Ramos (cell line): ENCODE measurements around the gene OPA3.

Source experiments
- in situ Hi-C: fragments of 300-500 bp; cut with MboI; formaldehyde crosslinking; loops from one replicate; pipeline ENCODE4 v1.14.3; 2022; ENCODE audit warnings: low sequenced_read_pairs; ENCODE audit not compliant: unreplicated experiment

Gene OPA3

DNA sequence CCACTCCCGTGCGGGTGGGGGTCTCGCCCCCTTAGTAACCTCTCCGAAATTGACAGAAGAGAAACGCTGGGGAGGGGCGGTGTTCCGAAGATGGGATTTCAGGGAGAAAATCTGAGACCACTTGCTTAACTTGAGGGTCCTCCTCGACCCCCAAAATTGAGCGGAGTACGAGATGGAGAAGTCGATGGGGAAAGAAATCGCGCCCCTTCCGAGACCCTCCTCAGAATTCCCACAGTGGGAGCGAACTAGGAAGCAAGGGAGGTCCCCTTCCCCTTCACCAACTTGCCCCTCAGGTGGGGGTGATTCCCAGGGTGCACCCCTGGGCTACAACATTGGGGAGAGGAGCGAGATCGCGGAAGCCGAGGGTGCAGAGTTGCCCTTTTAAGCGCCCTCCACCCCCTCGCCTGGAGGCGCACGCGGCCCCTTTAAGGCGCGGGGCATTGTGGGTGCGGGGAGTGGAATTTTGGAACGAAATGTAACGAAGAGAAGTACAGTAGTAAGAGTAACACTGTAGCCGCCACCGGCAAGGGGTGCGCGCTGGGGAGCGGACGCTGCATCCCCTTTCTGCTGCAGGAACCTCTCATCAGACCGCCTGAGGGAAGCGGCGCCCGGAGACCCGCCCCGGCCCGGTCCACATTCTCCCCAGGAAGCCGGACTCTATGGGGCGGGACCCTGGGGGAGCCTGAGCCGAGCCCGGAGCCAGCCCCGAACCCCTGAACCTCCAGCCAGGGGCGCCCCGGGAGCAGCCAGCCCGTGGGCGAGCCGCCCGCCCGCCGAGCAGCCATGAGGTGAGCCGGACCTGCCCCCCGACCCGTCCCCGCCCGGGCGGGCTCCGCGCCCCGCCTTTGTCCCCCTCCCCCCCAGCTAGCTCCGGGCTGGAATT, 77.4 kb downstream of the OPA3 start, which contains the start of gene VASP:
VASP (plus strand) TSS at position 491 of the 883 bp plus-strand sequence; CDS start at position 784, 293 bp downstream.
- in situ Hi-C loops, result no loop called here

DNA sequence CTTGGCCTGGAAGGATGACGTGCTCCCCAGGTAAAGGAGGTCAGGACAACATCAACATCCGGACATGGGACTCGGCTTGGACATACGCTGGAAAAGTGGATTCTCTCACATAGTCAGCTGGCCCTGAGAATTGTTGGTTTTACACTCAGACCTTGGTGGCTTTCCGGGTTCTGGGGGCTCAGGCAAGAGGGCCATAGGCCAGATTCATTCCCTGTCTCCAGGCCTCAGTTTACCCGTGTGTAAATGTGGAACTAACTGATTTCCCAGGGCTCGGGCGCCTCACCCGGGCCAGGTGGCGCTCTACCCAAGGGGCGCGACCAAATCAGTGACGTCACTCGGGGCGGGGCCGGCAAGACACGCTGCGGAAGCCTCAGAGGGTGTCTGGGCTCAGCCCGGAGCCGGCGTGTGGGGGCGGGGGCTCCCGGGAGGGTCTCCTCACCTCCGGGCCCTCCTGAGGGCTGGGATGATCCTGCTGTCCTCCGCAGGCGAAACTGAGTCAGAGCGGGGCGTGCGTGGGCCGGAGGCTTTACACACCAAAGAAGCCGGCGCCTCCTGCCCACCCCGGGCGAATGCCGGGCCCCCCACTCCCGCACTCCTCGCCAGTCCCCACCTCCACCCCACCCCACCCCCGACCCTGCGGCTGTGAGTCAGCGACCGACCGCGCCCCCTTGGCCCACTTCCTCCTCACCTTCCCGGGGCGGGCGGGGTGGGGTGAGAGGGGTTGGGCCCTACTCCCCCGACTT, 78.2 kb downstream of the OPA3 start:
- in situ Hi-C loops, result no loop called here

DNA sequence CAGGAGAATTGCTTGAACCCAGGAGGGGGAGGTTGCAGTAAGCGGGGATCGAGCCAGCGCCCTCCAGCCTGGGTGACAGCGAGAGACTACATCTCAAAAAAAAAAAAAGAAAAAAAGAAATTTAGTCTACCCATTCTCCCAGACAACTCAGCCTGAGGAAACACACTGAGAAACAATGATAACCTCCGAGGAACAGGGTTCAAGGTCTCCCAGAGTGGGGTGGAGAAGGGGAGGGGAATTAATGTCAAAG, 78.7 kb downstream of the OPA3 start:
- in situ Hi-C loops, result no loop called here

DNA sequence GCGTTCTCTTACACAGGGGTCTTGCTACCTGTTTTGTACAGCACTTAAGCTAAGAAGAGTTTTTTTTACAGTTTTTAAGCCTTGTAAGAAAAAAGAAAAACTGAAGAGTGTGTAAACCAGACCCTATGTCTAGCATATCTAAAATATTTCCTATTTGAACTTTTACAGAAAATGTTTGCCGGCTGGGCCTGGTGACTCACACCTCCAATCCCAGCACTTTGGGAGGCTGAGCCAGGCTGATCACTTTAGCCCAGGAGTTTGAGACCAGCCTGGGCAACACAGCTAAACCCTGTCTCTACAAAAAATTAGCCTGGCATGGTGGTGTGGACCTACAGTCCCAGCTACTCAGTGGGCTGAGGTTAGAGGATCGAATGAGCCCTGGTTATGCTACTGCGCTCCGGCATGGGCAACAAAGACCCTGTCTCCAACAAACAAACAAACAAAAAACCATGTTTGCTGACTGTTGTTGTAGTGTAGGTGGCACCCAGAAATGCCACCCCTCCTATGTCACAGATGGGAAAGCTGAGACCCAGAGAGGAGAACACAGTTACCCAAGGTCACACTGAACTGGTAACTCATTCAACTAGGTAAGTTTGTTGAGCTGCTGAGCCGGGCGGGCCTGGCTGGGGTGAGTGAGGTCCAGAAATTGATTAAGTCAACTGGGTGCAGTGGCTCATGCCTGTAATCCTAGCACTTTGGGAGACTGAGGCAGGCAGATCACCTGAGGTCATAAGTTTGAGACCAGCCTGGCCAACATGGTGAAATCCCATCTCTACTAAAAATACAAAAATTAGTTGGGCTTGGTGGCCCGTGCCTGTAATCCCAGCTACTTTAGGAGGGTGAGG, 79.2 kb downstream of the OPA3 start:
- in situ Hi-C loops, result no loop called here

DNA sequence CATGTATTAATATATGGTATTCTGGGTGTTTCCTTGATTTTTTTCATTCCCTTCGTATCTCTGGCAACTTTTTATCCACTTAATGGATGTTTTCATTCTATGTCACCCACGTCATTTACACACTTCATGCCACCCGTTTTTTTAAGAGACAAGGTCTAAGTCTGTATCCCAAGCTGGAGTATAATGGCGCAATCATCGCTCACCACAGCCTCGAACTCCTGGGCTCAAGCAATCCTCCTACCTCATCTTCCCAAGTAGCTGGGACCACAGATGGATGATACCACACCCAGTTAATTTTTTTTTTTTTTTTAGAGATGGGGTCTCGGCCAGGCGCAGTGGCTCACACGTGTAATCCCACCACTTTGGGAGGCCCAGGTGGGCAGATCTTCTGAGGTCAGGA, 80.7 kb downstream of the OPA3 start:
- in situ Hi-C loops, result no loop called here

DNA sequence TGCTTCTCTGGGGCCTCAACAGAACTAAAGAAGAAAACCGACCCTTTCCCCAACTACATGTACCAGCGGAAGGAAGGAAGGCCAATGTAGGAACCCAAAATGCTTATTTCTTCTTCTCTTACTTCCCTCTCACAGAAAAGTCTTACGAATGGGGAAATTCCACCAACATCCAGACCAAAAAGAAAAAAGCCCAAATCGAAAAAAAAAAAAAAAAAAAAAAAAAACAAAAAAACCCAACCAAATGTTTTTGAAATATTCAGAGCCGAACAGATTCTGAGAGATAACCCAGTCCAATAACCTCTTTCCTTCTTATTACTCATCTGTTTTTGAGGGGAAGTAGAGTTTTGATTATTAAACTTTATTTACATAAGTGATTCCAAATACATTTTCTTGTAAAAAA, 82.5 kb downstream of the OPA3 start:
- in situ Hi-C loops, result no loop called here

DNA sequence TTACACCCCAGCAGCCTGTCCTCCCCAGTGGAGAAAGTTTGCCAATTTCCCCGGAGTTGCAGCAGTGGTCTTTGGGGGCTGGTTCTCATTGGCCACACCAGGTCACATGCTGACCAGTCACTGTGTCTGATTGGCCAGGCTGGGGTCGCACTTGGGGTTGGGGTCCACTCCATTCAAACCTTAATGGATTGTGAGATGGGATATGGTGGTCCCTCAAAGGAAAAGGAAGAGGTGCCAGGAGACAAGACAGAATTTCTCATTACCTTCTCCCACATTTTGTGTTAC, 82.9 kb downstream of the OPA3 start:
- in situ Hi-C loops, result no loop called here

DNA sequence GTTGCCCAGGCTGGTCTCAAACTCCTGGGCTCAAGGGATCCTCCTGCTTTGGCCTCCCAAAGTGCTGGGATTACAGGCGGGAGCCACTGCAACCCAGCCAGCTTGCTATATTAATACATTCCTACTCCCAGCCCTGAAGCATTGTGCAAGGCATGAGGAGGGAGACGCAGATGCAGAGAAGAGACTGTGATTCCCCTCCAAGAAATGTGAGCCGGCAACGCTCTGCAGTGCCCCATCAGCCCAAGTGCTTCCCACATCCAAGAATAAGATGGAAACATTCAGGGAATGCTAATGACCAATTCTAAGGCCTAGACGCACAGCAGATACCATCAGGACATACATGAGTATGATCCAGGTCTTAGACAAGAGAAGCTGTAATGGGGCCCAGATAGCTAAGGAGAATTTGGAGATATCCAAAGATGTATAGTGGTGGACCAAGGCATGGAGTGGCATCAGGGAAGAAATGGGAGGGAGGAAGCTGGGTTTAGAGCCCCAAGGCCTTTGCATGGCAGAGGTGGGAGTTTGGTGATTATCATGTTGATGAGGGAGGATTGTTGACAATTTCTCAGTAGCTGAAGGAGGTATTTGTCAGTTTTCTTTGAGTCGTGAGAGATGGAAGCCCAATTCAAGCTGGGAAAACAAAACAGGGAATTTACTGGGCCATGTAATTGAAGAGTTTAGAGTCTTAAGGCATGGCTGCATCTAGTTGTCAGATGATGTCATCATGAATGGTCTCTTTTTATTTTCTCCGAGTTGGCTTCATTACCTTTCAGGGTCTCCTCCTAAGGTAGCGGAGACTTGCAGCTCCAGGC, 83.5 kb downstream of the OPA3 start:
- in situ Hi-C loops, result no loop called here

DNA sequence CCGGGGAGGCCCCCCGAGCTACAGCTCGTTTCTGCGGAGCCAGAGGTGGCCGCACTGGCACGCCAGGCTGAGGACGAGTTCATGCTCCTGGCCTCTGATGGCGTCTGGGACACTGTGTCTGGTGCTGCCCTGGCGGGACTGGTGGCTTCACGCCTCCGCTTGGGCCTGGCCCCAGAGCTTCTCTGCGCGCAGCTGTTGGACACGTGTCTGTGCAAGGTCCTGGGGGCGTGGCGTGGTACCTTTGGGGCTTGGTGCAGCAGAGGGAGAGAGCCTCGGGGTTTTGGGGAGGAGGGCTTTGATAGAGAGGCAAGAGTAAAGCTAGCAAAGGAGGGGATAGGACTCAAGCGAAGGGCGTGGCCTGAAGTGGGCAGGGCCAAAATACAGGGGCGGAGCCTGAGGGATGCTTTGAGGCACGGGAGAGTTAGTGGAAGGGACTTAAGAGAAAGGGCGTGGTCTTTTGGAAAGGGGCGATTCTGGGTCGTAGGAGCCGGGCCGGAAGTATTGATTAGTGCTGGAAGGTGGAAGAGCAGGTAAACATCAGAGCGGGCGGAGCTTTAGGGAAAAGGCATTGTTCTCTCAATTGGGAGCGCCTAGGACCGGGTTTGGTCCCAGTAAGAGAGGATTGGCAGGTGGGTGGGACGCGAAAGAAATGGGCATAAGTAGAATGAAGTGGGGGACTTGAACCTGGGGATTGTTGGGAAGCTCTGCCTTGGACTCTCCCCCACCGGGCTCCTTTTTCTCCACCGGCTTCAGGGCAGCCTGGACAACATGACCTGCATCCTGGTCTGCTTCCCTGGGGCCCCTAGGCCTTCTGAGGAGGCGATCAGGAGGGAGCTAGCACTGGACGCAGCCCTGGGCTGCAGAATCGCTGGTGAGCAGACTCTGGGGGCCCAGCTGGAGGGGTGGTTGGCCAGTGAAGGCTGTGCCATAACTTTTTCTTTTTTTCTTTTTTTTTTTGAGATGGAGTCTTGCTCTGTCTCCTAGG, 85.1 kb downstream of the OPA3 start:
- in situ Hi-C loops, result no loop called here

DNA sequence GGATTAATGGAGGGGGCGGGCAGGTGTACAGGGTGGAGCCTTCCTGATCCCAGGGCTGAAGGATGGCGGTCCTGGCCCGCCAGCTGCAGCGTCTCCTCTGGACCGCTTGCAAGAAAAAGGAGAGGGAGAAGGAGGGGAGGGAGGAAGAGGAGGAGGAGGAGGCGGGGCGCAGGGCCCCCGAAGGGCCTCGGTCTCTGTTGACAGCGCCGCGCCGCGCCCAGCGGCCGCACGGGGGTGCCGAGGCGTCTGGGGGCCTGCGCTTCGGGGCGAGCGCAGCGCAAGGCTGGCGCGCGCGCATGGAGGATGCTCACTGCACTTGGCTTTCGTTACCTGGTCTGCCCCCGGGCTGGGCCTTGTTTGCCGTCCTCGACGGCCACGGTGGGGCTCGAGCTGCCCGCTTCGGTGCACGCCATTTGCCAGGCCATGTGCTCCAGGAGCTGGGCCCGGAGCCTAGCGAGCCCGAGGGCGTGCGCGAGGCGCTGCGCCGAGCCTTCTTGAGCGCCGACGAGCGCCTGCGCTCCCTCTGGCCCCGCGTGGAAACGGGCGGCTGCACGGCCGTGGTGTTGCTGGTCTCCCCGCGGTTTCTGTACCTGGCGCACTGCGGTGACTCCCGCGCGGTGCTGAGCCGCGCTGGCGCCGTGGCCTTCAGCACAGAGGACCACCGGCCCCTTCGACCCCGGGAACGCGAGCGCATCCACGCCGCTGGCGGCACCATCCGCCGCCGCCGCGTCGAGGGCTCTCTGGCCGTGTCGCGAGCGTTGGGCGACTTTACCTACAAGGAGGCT, 86.0 kb downstream of the OPA3 start, which contains the start of gene PPM1N:
PPM1N (plus strand) TSS at position 33 of the 785 bp plus-strand sequence; CDS start at position 63, 30 bp downstream.
- in situ Hi-C loops, result no loop called here

DNA sequence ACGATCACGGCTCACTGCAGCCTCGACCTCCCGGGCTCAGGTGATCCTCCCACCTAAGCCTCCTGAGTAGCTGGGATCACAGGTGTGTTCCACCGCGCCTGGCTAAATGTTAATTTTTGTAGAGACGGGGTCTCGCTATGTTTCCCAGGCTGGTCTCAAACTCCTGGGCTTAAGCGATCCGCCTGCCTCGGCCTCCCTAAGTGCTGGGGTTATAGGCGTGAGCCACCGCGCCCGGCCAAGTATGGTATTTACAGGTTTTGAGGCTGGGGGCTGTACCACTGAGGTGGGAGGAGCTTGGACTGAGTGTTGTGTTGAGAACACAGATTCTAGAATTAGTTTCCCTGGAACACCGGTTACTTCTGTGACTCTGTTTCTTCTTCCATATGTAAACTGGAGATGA, 86.8 kb downstream of the OPA3 start:
- in situ Hi-C loops, result no loop called here

DNA sequence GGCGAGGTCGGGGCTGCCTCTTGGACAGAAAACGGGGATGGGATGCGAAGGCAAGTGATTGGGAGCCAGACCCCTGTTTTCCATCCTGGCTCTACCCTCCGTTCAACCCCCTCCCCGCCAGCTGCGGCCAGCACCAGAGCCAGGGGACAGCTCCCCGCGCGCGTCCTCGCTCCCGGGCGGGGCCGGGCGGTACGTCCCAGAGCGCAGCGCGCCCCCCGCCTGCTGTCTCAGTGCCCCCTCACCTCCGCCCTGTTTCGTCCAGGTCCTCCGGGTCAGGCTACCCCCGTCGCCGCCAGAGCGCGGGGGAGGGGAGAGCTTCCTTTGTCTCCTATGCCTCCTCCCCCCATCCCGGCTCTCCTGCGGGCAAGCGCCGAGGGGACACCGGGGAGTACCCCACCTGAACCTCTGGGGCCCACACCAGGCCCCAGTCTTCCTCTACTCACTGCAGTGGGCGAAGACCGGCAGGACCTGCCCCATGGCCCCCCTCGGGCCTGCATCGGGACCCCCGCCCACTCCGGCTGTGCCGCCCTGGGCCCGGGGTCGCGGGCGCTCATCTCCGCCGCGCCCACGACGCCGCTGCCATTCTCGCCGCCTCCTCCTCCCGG, 88.2 kb downstream of the OPA3 start:
- in situ Hi-C loops, result no loop called here

DNA sequence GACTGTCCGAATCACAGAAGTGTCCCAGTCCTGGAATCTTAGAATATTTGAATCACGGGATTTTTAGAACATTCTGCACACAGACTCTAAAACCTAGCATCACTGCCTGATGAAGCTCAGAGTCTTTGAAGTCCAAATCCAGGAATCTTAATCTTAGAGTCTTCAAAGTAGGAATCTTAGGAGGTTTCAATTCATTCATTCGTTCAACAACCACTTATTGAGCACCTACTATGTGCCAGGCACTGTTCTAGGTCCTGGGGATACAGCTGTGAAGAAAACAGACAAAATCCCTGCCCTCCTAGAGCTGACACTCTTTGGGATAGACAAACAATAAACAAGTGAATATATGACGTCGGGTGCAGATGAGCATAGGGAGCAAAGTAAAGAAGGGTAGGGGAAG, 89.4 kb downstream of the OPA3 start:
- in situ Hi-C loops, result no loop called here

DNA sequence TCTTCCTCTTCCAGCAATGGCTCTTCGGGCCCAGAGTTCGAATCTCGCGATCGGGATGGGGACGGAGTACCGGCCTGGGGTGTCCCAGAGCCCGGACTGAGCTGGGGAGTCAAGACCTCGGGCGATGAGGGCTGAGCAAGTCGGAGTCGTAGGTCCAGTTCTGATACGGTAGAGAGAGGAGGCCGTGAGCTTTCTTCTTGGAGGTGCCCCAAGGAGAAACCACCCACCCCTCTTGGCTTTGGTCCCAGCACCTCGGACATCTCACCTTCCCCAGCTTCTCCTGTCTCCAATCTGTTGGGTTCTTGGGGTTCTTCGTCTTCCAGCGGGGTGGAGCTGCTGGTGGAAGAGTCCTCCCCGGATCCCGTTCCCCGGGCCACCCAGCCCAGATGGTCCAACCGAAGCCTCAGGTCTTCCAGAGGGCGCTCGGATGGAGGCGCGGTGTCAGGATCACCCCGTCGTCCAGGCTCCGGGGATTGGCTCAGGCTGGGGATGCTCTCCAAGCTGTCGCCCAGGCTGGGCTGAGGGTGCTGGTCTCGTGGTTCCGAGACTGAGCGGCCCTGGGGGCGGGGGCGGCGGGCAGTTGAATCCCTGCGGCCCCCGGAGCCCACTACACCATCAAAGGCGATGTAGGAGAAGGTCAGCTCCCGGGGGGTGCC, 90.2 kb downstream of the OPA3 start:
- in situ Hi-C loops, result no loop called here

DNA sequence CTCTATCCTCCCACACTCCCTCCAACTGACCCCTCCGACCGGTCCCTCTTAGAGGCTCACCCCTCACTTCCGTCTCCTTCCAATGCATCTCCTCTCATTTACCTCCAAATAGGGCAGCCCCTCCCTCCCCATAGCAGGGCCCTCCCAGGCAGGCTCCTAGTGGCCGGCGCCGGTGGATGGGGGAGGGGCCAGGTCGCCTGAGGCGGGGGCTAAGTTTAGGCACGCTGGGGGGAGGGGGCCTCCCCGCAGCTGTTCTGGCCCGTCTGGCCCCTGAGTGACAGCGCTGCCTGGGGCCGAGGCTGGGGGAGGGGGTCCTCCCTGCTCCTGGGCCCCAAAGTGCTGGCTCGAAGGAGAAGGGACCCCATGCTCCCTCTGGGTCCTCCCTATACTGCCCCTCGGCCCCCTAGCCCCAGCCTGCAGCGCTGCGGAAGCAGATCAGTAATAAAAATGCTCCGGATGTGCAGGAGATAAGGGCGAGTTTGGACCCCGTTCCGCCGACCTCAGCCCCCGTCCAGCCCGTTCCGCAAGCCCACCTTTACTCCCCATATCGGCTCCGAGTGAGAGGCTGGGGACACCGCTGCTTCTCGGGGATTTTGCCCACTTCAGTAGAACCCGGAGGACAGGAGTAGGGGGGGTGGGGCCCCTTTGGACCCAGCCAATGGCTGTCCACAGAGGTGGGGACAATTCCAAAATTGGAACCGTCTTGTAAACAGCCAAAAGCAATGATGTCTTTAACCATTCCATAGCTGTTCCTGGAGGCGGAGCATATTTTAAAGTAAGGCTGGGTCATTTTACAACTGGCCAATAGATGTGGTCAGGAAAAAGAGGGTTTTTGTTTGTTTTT, 91.8 kb downstream of the OPA3 start:
- in situ Hi-C loops, result no loop called here

DNA sequence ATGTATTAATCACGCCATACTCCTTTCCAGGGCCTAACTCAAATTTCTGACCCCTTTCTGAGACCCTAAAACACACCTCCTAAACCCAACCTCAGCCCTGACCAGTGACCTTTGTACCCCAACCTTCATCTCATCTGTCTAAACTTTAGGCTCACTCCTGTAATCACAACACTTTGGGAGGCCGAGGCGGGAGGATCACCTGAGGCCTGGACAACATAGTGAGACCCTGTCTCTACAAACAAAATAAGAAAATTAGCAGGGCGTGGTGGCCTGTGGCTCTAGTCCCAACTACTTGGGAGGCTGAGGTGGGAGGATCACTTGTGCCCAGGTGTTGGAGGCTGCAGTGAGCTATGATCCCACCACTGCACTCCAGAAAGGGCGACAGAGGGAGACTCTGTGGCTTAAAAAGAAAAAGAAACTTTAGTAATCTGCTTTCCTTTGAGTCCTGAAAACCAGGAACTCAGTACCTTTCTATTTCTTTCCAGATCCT, 92.4 kb downstream of the OPA3 start:
- in situ Hi-C loops, result no loop called here
